DOHH2 (cell line): ENCODE data around the gene IP6K1.

ENCODE experiments used
- CTCF ChIP-seq: fragments of 200-600 bp; sonication (generic); IDR thresholded peaks from one replicate; pipeline ENCODE4 v1.5.1; 2014; ENCODE audit warnings: antibody characterized with exemption, mild to moderate bottlenecking, low read depth, low read length; ENCODE audit not compliant: poor library complexity, severe bottlenecking
- EZH2phosphoT487 ChIP-seq: fragments of 200-600 bp; sonication (generic); IDR thresholded peaks from 2 replicates; pipeline ENCODE4 v1.6.1; 2017; ENCODE audit warnings: borderline replicate concordance, mild to moderate bottlenecking, antibody characterized with exemption, low read length, moderate library complexity, mixed read lengths

- TF ChIP-seq CTCF: no peak
- TF ChIP-seq EZH2phosphoT487: no peak
Measured at GRCh38 chr3:49799761-49800160, 13.4 kb upstream of the IP6K1 start, which contains the start of gene CDHR4.
